Ramos (cell line): Measurements from ENCODE around the gene OSER1.

Source experiments
- in situ Hi-C: fragments of 300-500 bp; cut with MboI; formaldehyde crosslinking; loops from one replicate; pipeline ENCODE4 v1.14.3; 2022; ENCODE audit warnings: low sequenced_read_pairs; ENCODE audit not compliant: unreplicated experiment

OSER1 gene

GRCh38 chr20:44151621-44152416 is 58.8 kb downstream of the OSER1 start:
- in situ Hi-C loops: no loop called here

- in situ Hi-C loops: no loop called here
These were observed 64.3 kb downstream of the OSER1 start for GRCh38 chr20:44146272-44146671.
